A673 (cell line): ENCODE results near the gene MAP3K6. TPM values are rescaled to one million over a fixed set of nuclear protein-coding genes. Genes with fewer than 3 reads are reported as not detected.

Source experiments
- BruUV-seq: library from RNA; stranded (reverse); fragments of 400-500 nt; replicated peaks from 2 replicates; lab custom pipeline; 2021; lab: Mats Ljungman, UMichigan
- CTCF ChIA-PET: fragments of 300-600 bp; sonication (Branson Sonifier 250); formaldehyde crosslinking; loops from one replicate; lab custom pipeline; 2022; ENCODE audit warnings: antibody characterized with exemption; lab: Charles Lee
- POLR2A ChIA-PET: fragments of 300-600 bp; sonication (Branson Sonifier 250); formaldehyde crosslinking; loops from one replicate; lab custom pipeline; 2022; ENCODE audit warnings: antibody characterized with exemption; ENCODE audit not compliant: low non-redundant PET; lab: Charles Lee
- DNase-seq: peaks from one replicate; pipeline ENCODE4 v3.0.0-alpha.2; 2015; ENCODE audit warnings: low spot score
- H3K27ac ChIP-seq: fragments of 200-600 bp; sonication (generic); 2 replicates; pipeline ENCODE4 v1.5.1; 2016; ENCODE audit warnings: mixed run types, low read depth, mild to moderate bottlenecking, mixed read lengths, antibody characterized with exemption, low read length; ENCODE audit not compliant: poor library complexity, severe bottlenecking
- H3K27me3 ChIP-seq: fragments of 200-600 bp; sonication (generic); replicated peaks from 2 replicates; pipeline ENCODE4 v1.6.1; 2017; ENCODE audit warnings: mixed run types, low read depth, mild to moderate bottlenecking, mixed read lengths, antibody characterized with exemption, low read length; ENCODE audit not compliant: insufficient read depth, poor library complexity
- H3K36me3 ChIP-seq: fragments of 200-600 bp; sonication (generic); 2 replicates; pipeline ENCODE4 v1.6.1; 2016; ENCODE audit warnings: mixed run types, mild to moderate bottlenecking, mixed read lengths, antibody characterized with exemption, low read length; ENCODE audit not compliant: insufficient read depth, poor library complexity, severe bottlenecking
- H3K4me1 ChIP-seq: fragments of 200-600 bp; sonication (generic); 2 replicates; pipeline ENCODE4 v1.6.1; 2017; ENCODE audit warnings: mixed run types, mild to moderate bottlenecking, mixed read lengths, antibody characterized with exemption, low read length; ENCODE audit not compliant: insufficient read depth, poor library complexity, severe bottlenecking
- H3K4me3 ChIP-seq: fragments of 200-600 bp; sonication (generic); 2 replicates; pipeline ENCODE4 v1.5.1; 2016; ENCODE audit warnings: low read depth, mixed run types, mild to moderate bottlenecking, mixed read lengths, low read length; ENCODE audit not compliant: poor library complexity, severe bottlenecking
- H3K9me3 ChIP-seq: fragments of 200-600 bp; sonication (generic); 2 replicates; pipeline ENCODE4 v1.6.1; 2016; ENCODE audit warnings: mixed run types, low read depth, mild to moderate bottlenecking, mixed read lengths, antibody characterized with exemption, low read length; ENCODE audit not compliant: poor library complexity, severe bottlenecking
- CTCF ChIP-seq: fragments of 300-800, 200-600 bp; sonication (generic); conservative IDR thresholded peaks from 2 replicates; pipeline ENCODE4 v1.5.1; 2017; ENCODE audit warnings: low read depth, mild to moderate bottlenecking, antibody characterized with exemption, low read length, moderate library complexity, mixed read lengths
- EZH2 ChIP-seq: fragments of 200-600 bp; sonication (generic); IDR thresholded peaks from 2 replicates; pipeline ENCODE4 v1.6.1; 2017; ENCODE audit warnings: borderline replicate concordance, low read depth, mild to moderate bottlenecking, mixed read lengths, antibody characterized with exemption, low read length; ENCODE audit not compliant: poor library complexity, severe bottlenecking
- intact Hi-C: fragments of 100-400 bp; cut with micrococcal nuclease; formaldehyde crosslinking; loops from one replicate; pipeline ENCODE4 v1.10.0; 2022; ENCODE audit not compliant: unreplicated experiment
- total RNA-seq: library from RNA; stranded (reverse); gene quantifications from 2 replicates; pipeline ENCODE4 v1.2.3, GENCODE V29; 2021

Gene MAP3K6
- total RNA-seq, 1 experiment from 2014 or later, result 2.4 TPM

- no TSS peak for BruUV-seq
- H3K4me3 ChIP-seq, result no peak overlapping the region
- POLR2A ChIA-PET, result no interaction called here
- no peak for DNase-seq
- no peaks in the 10 kb centered on the region for H3K4me1 ChIP-seq
- no peaks in the 10 kb centered on the region for H3K27me3 ChIP-seq
- TF ChIP-seq EZH2, result no peak
- no peak for TF ChIP-seq CTCF
- intact Hi-C loops, result no loop called here
- no peaks in the 10 kb centered on the region for H3K9me3 ChIP-seq
- CTCF ChIA-PET, result no interaction called here
- H3K36me3 ChIP-seq, result no peaks in the 10 kb centered on the region
- H3K27ac ChIP-seq, result no peak overlapping the region
Observed at GRCh38 chr1:27353166-27353565, 13.6 kb downstream of the MAP3K6 start.

- Histone ChIP-seq H3K27me3 (no peaks in the 10 kb centered on the region), H3K27ac (no peak overlapping the region), H3K9me3 (no peaks in the 10 kb centered on the region), H3K4me1 (no peaks in the 10 kb centered on the region), H3K4me3 (no peak overlapping the region), H3K36me3 (no peaks in the 10 kb centered on the region)
- TF ChIP-seq CTCF (no peak), EZH2 (no peak)
- BruUV-seq, result no TSS peak
- CTCF ChIA-PET, result no interaction called here
- no peak for DNase-seq
- intact Hi-C loops, result no loop called here
- POLR2A ChIA-PET, result interaction anchor here (0.6 kb wide), 1 partner anchor 11 kb away, joined by 5 read pairs; no protein-coding TSS in a partner anchor
Observed at GRCh38 chr1:27351541-27352107, 15.1 kb downstream of the MAP3K6 start.

- POLR2A ChIA-PET, result interaction anchor here (0.6 kb wide), 1 partner anchor 12 kb away, joined by 5 read pairs; no protein-coding TSS in a partner anchor
- Histone ChIP-seq H3K27ac (no peak overlapping the region), H3K4me1 (no peaks in the 10 kb centered on the region)
Observed at GRCh38 chr1:27350663-27351540, 15.9 kb downstream of the MAP3K6 start.

More at GRCh38 chr1:27350663-27351540, 15.9 kb downstream of the MAP3K6 start:
- Histone ChIP-seq H3K4me3 (no peak overlapping the region), H3K27me3 (no peaks in the 10 kb centered on the region), H3K9me3 (no peaks in the 10 kb centered on the region), H3K36me3 (no peaks in the 10 kb centered on the region)
- intact Hi-C loops, result no loop called here
- no peak for DNase-seq
- TF ChIP-seq EZH2 (no peak), CTCF (no peak)
- no TSS peak for BruUV-seq
- CTCF ChIA-PET, result no interaction called here
